ENCODE data around the gene SP140.
"Not testable (repeated sequence)": the region's sequence is repeated elsewhere in the genome, so short reads cannot be mapped to it uniquely, and the experiment has no call there.

SP140 gene

GRCh38 chr2:230226051-230226551 is 565 bp downstream of the SP140 start:
- DNase-seq: no peak

GRCh38 chr2:230227216-230227615 is 1.7 kb downstream of the SP140 start:
- DNase-seq: no peak

GRCh38 chr2:230230087-230230486 is 4.6 kb downstream of the SP140 start:
- DNase-seq: no peak

- no peak for DNase-seq
These were observed 5.1 kb downstream of the SP140 start for GRCh38 chr2:230230496-230231200.

- DNase-seq: no peak
These were observed 5.7 kb downstream of the SP140 start for GRCh38 chr2:230231251-230231650.

GRCh38 chr2:230234122-230234722 is 8.7 kb downstream of the SP140 start:
- no peak for DNase-seq

GRCh38 chr2:230234845-230235244 is 9.3 kb downstream of the SP140 start:
- DNase-seq: no peak

- DNase-seq: no peak
These were observed 18.7 kb downstream of the SP140 start for GRCh38 chr2:230244211-230244610.

- no peak for DNase-seq
These were observed 20.7 kb downstream of the SP140 start for GRCh38 chr2:230246206-230246605.

- DNase-seq: no peak
These were observed 24.7 kb downstream of the SP140 start for GRCh38 chr2:230250231-230250630.

- no peak for DNase-seq
These were observed 28.8 kb downstream of the SP140 start for GRCh38 chr2:230254152-230254881.

GRCh38 chr2:230256733-230257332 is 31.3 kb downstream of the SP140 start:
- no peak for DNase-seq

GRCh38 chr2:230258483-230258882 is 32.9 kb downstream of the SP140 start:
- no peak for DNase-seq

GRCh38 chr2:230262246-230262645 is 36.7 kb downstream of the SP140 start:
- no peak for DNase-seq

GRCh38 chr2:230264945-230265344 is 39.4 kb downstream of the SP140 start:
- not testable (repeated sequence) for DNase-seq

GRCh38 chr2:230266638-230267037 is 41.1 kb downstream of the SP140 start:
- DNase-seq: no peak

GRCh38 chr2:230267059-230267458 is 41.5 kb downstream of the SP140 start:
- DNase-seq: no peak

GRCh38 chr2:230267556-230267955 is 42.0 kb downstream of the SP140 start:
- DNase-seq: no peak

GRCh38 chr2:230268606-230269243 is 43.2 kb downstream of the SP140 start:
- no peak for DNase-seq

GRCh38 chr2:230269715-230270114 is 44.2 kb downstream of the SP140 start:
- DNase-seq: no peak

- DNase-seq: no peak
These were observed 57.4 kb downstream of the SP140 start for GRCh38 chr2:230282936-230283335.

- no peak for DNase-seq
These were observed 60.5 kb downstream of the SP140 start for GRCh38 chr2:230286048-230286447.

GRCh38 chr2:230289311-230289710 is 63.8 kb downstream of the SP140 start:
- DNase-seq: not testable (repeated sequence)

Measured in activated CD4-positive, alpha-beta T cell treated with anti-CD3 and anti-CD28 coated beads, Interleukin-2, amount 50 U/mL, for 4 hours (primary cell).